NCI-H2081 (cell line): Measurements from ENCODE around the gene EPN1.

Experiments
- DNase-seq, 2 experiments: peaks; one replicate each; lab custom pipeline; 2025; lab: John Stamatoyannopoulos, UW

Gene EPN1

DNA sequence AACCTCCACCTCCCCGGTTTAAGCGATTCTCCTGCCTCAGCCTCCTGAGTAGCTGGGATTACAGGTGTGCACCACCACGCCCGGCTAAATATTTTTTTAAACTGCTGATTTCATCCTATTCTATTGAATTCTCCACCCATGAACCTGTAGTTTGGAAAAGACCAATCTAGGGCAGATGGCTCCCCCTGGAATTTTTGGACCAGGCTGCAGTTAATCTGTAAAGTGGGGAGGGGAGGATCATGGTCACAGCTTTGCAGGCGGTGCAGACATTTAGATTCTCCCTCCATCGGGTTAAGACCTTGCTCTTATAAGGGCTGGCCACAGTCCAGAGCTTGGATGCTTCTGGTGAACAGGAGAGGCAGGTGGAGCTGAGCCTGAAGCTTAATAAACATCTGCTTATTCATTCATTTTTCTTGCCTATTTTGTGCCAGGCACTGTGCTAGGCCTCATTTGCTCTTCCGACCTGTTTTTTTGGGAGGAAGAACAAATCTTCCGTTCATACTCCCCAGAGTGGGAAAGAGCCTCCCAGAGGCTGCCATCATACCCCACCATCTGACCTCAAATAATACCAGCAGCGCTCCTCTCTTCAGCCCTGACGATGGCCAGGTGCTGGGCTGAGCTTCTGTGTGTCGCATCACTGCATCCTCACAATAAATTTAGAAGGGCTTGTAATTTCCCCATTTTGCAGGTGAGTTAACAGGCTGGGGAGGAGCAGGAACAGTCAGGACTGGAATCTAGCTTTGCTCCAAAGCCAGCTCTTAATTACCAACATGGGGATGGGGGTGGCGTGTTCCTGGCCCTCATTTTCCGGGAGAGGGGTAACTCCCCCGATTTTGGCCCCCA, 27.9 kb upstream of the EPN1 start:
- DNase-seq: peak in 1 of 2 experiments; percentile 52

DNA sequence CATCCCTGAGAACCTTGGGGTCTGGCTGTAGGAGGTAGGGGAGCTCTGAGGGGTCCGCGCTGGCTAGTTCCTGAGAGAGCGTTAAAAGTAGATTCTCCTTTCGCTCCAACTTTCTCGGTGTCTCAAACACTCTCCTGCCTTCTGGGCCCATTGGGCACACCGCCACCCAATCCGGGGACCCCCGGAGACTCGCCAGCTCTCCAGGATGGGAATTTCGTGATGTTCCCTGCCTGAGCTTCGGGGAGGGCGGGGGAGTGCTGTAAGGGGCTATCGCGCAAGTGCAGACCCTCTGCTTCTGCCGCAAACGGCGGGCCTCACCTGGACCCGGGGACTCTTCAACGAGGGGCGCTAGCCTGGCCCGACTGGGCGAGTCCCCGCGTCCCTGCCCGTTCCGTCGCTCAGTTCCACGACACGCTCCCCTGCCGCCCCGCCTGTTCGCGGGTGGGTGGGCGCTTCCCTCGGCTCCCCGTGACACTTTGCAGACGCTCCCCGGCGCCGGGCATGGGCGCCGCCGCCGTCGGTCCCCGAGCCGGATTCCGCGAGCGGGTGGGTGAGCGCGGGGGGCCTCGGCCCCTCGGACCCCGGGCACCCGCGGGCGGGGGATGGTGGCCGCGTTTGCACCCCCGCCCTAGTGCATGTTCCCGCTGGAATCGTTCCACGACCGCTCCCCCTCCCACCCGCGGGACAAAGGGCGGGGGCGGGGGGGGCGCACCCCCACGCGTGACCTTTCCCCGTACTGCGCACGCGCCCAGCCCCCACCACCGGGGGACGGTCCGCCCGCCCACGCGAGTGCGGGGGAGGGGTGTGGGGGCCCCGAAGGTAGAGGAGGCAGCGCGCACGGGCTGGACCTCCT, 27.1 kb upstream of the EPN1 start, which contains the start of gene CCDC106:
Gene CCDC106, plus strand, starts transcription at position 481 of the 853 bp plus-strand sequence. CDS start 835 bp downstream, outside the sequence.
- peak; percentile 70 to 83 for DNase-seq

- no peak for DNase-seq
Observed at GRCh38 chr19:55648585-55649267, 26.3 kb upstream of the EPN1 start.

- peak in 1 of 2 experiments; percentile 37 for DNase-seq
Observed at GRCh38 chr19:55649268-55650125, 25.5 kb upstream of the EPN1 start.

- no peak for DNase-seq
Observed at GRCh38 chr19:55650126-55650557, 24.9 kb upstream of the EPN1 start.

- DNase-seq: no peak
Observed at GRCh38 chr19:55650602-55651230, 24.3 kb upstream of the EPN1 start.

- no peak for DNase-seq
Observed at GRCh38 chr19:55651236-55651635, 23.8 kb upstream of the EPN1 start.

DNA sequence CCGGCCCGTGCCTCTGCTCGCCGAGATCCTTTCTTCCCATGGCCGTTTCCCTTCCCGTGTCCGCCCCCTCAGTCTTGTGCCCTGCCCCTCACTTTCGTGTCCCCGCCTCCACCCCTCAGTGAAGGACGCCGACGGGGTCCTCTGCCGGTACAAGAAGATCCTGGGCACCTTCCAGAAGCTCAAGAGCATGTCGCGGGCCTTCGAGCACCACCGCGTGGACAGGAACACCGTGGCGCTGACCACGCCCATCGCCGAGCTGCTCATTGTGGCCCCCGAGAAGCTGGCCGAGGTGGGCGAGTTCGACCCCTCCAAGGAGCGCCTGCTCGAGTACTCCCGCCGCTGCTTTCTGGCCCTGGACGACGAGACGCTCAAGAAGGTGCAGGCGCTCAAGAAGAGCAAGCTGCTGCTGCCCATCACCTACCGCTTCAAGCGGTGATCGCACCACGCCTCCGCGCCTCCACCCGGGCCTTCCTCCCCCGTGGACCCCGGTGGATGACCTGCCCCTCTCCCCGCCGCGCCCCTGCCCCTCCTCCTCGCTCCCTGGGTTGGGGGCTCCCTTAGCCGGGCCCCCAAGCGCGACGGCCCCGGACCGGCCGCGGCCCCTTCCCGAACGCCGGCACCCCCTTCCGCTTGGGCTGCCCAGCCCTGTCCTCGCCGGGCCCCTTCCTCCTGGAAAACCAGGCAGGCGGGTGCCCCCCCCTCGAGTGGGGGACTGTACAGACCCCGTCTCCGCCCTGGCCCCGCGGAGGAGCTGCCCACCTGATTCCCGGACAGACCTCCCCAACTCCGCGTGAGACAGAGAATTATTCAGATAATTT, 22.5 kb upstream of the EPN1 start:
- no peak for DNase-seq

- peak; percentile 98 to 99 for DNase-seq
Observed at GRCh38 chr19:55653651-55654322, 21.2 kb upstream of the EPN1 start.

DNA sequence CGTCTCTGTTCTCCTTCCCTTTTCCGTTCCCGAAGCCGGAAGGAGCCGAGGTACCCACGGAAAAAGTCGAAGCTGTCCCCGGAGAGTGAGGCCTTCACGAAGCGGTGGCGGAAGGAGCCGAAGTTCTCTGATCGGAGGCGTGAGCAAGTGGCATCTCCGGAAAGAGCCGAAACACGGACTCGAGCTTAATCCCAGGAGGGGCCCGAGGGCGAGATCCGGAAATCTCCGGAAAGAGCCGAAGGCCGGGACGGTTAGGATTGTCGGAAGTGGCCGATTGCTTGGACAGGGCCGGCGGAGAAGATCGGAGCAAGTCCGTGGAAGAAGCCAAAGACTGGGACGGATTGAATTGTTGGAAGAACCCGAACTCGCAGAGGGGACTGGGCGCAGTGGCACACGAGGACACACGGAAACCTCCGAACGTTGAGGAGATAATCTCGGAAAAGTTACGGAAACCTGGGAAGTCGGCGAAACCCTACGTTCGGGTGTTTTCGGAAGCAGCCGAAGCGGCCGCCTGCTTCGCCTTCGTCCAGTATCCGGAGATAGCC, 20.6 kb upstream of the EPN1 start:
- DNase-seq: peak; percentile 98

DNA sequence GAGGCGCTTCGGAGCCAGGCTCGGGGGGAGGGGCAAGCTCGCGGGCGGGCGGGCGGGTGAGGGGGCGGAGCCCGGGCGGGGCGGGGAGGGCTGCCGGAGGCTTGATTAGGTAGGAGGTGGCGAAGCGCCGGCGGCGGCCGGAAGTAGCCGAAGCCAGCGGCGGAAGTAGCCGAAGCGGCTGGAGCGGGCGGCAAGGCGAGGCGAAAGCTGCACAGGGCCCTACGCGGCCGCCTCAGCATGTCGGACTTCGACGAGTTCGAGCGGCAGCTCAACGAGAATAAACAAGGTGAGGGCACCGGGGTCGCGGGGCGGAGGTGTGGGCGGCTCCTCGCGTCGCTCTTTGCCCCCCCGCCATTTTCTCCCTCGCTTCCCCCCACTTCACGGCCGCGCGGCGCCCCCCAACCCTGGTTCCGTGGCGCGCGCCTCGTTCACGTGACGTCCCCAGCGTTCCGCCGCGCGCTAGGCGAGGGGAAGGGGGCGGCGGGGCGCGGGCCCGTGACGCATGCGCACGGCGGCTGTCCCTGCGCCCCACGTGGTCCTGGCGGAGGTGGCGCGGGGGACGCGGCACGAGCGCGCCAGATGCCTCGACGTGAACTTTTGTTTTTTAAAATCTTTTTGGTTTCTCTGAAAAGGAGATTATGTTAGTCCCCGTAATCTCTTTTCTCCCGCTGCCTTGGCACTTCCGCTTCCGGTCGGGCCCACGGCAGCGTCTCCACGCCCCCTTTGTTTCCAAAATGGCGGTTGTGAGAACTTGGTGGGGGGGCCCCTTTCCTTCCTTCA, 20.0 kb upstream of the EPN1 start, which contains the start of gene U2AF2:
Gene U2AF2, plus strand, starts transcription at position 168 of the 780 bp plus-strand sequence. Its CDS starts 70 bp downstream, at position 238.
- peak; percentile 89 to 94 for DNase-seq

- DNase-seq: no peak
Observed at GRCh38 chr19:55655648-55656040, 19.4 kb upstream of the EPN1 start.

DNA sequence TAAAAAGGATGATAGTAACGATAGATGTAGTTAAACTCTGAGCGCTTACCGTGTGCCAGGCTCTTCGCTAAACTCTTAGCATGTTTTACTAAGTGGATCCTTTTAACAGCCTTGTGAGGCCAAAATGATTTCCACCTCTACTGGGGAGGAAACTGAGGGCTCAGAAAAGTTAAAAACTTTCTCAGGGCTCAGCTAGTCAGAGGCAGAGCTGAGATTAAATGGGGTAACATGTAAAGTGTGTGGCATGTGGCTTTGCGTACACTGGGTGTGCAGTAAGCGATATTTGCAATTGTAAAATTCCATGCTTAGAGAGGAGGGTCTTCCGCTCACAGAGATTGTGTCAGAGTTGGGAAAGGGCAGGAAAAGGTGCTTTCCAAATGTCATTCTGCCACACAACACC, 18.5 kb upstream of the EPN1 start:
- DNase-seq: no peak

- DNase-seq: no peak
Observed at GRCh38 chr19:55656988-55657747, 17.9 kb upstream of the EPN1 start.

DNA sequence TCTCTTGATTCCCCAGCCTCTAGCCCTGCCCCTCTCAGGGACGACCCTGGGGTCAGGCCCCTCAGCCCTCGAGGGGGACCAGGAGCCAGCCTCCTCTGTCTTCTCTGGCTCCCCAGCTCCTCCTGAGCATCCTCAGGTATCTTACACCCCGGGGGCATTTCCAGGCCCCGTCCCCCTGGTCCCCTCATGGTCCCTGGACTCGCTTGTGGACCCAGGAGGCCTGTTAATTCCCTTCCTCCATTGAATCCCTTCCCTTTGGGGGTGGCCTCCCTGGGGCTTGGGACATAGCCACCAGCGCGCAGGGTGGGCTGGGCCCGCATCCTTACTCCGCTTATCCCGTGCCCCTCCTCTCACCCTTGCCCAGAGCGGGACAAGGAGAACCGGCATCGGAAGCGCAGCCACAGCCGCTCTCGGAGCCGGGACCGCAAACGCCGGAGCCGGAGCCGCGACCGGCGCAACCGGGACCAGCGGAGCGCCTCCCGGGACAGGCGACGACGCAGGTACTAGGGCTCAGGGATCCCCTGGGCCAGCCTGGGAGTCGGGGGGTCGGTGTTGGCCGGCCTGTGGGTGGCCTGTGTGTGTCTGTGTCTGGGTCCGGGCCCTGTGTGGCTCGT, 16.1 kb upstream of the EPN1 start:
- DNase-seq: no peak

GRCh38 chr19:55659822-55660221, 15.2 kb upstream of the EPN1 start:
- DNase-seq: no peak

DNA sequence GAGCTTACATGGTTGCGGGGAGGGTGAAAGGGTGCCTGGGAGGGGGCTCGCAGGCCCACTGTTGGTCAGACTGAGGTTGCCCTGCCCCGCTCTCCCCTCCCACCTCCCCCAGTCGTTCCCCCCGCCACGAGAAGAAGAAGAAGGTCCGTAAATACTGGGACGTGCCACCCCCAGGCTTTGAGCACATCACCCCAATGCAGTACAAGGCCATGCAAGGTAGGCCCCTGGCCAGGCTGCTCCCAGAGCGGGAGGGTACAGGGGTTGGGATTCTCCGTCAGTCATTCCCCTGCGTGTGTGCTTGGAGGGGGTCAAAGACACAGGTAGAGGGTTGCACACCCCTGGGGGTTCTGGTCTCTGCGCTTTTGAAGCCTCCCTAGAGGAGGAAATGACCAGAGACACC, 14.6 kb upstream of the EPN1 start:
- no peak for DNase-seq
